Aorta (tissue), 5 donors: ENCODE results near the gene ZC3H12A. TPM values are rescaled to one million over a fixed set of nuclear protein-coding genes. Genes with fewer than 3 reads are reported as not detected.

Source experiments
- ATAC-seq: fragments of 200-7000 bp; cut with Tn5 transposase; one replicate; pipeline ENCODE4 v1.9.1; 2022; ENCODE audit warnings: moderate library complexity; ENCODE audit not compliant: low FRiP score
- DNase-seq, 2 donors: peaks; one replicate each; pipeline ENCODE4 v3.0.0-alpha.2; 2020
- H3K27ac ChIP-seq, 2 donors: one replicate each; pipeline ENCODE4 v1.5.1; 2013; ENCODE audit warnings: low read length in 2 of 2, mild to moderate bottlenecking in 2 of 2, moderate library complexity in 2 of 2, control low read depth in 1 of 2, inconsistent platforms in 1 of 2, low read depth in 1 of 2
- H3K27me3 ChIP-seq, 2 donors: one replicate each; pipeline ENCODE4 v1.6.1; 2013; ENCODE audit warnings: control low read depth in 1 of 2, low read length in 1 of 2, mild to moderate bottlenecking in 1 of 2, moderate library complexity in 1 of 2; ENCODE audit not compliant: insufficient read depth in 2 of 2, control insufficient read depth in 1 of 2
- H3K36me3 ChIP-seq, 2 donors: one replicate each; pipeline ENCODE4 v1.6.1; 2013; ENCODE audit warnings: control low read depth in 1 of 2, low read length in 1 of 2, mild to moderate bottlenecking in 1 of 2; ENCODE audit not compliant: insufficient read depth in 2 of 2, control insufficient read depth in 1 of 2
- H3K4me1 ChIP-seq, 2 donors: one replicate each; pipeline ENCODE4 v1.6.1; 2013; ENCODE audit warnings: low read length in 2 of 2, control low read depth in 1 of 2, mild to moderate bottlenecking in 1 of 2, moderate library complexity in 1 of 2; ENCODE audit not compliant: insufficient read depth in 2 of 2, control insufficient read depth in 1 of 2
- H3K4me3 ChIP-seq, 2 donors: one replicate each; pipeline ENCODE4 v1.5.1; 2013; ENCODE audit warnings: low read length in 2 of 2, control low read depth in 1 of 2, mild to moderate bottlenecking in 1 of 2
- H3K9me3 ChIP-seq: one replicate; pipeline ENCODE4 v1.6.1; 2013; ENCODE audit warnings: mild to moderate bottlenecking, low read length; ENCODE audit not compliant: control insufficient read depth
- WGBS, 2 donors: extraction: QIAGEN DNeasy Blood & Tissue Kit; methylation state at CpG; one replicate each; pipeline ENCODE4 v1.1.7; 2013; 5-methylcytosine and 5-hydroxymethylcytosine counted together
- intact Hi-C, 2 donors: fragments of 100-400 bp; cut with DNase I; formaldehyde crosslinking; loops; one replicate each; pipeline versions ENCODE4 v1.14.2 to v1.15.0; 2022
- polyA plus RNA-seq, 2 donors: library from polyadenylated mRNA; stranded (reverse); fragments of 200-250 nt; gene quantifications; one replicate each; pipeline ENCODE4 v1.2.3, GENCODE V29; 2013
- total RNA-seq, 2 donors: library from RNA; stranded (reverse); fragmentation: NEBNext Ultra II Directional; extraction: Animal tissue kit (Norgen Biotek cat#: 25700); gene quantifications; one replicate each; pipeline ENCODE4 v1.2.1, GENCODE V29; 2021
- donor health status: healthy with polysubstance abuse.
- donor health status: Bipolar disorder and iron deficiency.
- donor health status: DM: no; HTN: no; CAD: no.
- donor health status: DM: no; HTN: no; CAD: no.
- donor health status: DM: yes; HTN: yes; CAD: no.

ZC3H12A gene
- total and polyA plus RNA-seq, 4 donors: 3.8 to 26.5 (median 11.6) TPM

DNA sequence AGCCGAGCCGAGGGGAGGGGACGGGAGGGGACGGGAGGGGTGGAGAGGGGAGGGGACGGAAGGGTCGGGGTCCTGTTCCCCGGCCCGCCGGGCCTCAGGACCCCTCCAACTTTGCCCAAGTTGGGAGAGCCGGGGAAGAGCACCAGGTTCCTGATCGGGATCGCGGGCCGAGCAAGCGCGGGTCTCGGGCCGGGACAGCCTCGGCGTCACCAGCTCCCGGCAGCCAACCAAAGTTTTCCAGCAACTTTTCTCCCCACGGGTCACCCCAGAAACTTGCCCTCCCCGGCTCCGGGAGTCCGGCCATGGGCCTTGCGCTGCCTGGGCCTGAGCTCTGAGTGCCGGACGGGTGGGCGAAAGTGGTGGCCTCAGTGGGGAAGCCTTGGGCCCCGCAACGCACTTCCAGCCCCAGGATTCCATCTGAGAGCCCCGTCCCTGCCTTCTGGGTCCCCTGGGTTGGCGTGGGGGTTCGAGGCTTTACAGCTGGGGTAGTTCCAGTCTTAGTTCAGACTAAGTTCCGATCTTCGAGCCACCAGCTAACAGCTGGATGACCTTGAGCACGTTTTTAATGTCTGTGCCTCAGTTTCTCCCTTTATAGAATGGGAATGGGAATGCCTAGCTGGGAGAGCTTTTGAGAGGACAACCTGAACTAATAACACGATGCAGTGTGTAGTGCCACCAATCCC lies 458 bp downstream of the ZC3H12A start:
- WGBS, 2 donors: 1 to 2% methylated on average over 28 to 38 of the region's 38 CpGs
- Histone ChIP-seq H3K4me1 (no peaks in the 10 kb centered on the region), H3K27ac (peak overlapping the region; percentile 76), H3K27me3 (no peaks in the 10 kb centered on the region), H3K4me3 (peak overlapping the region; percentile 33 to 61), H3K9me3 (no peaks in the 10 kb centered on the region), H3K36me3 (no peaks in the 10 kb centered on the region)
- ATAC-seq (no peak), DNase-seq (peak in 1 of 2 donors; percentile 66)
- intact Hi-C loops: loop anchor here in 1 of 2 donors (10.0 kb wide), 2 partner anchors 80 to 520 kb away; partner anchors contain the start of genes DNALI1, SF3A3 and SNIP1

DNA sequence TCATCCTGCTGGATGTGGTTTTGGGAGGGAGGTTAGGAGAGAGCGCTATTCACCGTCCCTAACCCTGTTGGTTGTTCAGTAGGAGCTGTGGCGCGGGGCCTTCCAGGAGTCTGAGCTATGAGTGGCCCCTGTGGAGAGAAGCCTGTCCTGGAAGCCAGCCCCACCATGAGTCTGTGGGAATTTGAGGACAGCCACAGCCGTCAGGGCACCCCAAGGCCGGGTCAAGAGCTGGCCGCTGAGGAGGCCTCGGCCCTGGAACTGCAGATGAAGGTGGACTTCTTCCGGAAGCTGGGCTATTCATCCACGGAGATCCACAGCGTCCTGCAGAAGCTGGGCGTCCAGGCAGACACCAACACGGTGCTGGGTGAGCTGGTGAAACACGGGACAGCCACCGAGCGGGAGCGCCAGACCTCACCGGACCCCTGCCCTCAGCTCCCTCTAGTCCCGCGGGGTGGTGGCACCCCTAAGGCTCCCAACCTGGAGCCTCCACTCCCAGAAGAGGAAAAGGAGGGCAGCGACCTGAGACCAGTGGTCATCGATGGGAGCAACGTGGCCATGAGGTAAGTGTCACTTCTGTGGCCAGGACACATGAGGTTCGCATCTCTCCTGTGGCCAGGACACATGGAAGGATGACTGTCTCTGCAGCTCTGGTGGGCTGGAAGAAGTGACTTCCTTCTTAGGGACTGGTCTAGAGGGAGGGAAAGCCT lies 1.2 kb downstream of the ZC3H12A start:
- Histone ChIP-seq H3K27ac (peak overlapping the region; percentile 76), H3K4me1 (peaks cover 0 to 2% of the 10 kb centered on the region in 2 donors), H3K36me3 (peaks cover 0 to 2% of the 10 kb centered on the region in 2 donors), H3K27me3 (no peaks in the 10 kb centered on the region), H3K4me3 (peak overlapping the region; percentile 33 to 61), H3K9me3 (no peaks in the 10 kb centered on the region)
- DNase-seq (no peak), ATAC-seq (no peak)
- intact Hi-C loops: loop anchor here in 1 of 2 donors (10.0 kb wide), 2 partner anchors 79 to 519 kb away; partner anchors contain the start of genes DNALI1, SF3A3 and SNIP1
- 74 to 76% methylated on average over 24 of the region's 24 CpGs for WGBS, 2 donors

DNA sequence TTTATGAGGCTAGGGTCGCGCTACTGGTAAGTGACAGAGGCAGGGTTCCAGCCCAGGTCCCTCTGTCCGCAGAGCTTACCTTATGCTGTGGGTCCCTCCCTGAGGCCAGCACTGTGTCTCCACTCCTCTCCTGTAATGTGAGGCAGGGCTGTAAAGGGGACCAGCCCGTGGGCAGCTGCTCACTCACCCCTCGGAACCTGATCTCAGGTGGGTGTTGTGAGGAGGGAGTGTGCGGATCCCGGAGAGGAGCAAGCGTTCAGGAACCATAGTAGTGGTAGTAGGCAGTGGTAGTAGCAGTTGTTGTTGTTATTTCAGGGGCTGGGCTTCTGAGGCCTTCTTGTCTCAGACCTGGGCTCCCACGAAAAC lies 1.7 kb downstream of the ZC3H12A start:
- Histone ChIP-seq H3K27ac (peak overlapping the region in 1 of 2 donors; percentile 76), H3K27me3 (no peaks in the 10 kb centered on the region), H3K9me3 (no peaks in the 10 kb centered on the region), H3K4me3 (peak overlapping the region in 1 of 2 donors; percentile 33), H3K4me1 (peaks cover 0 to 2% of the 10 kb centered on the region in 2 donors), H3K36me3 (peaks cover 0 to 3% of the 10 kb centered on the region in 2 donors)
- WGBS, 2 donors: 43 to 50% methylated on average over 9 of the region's 9 CpGs
- intact Hi-C loops: loop anchor here in 1 of 2 donors (10.0 kb wide), 2 partner anchors 79 to 519 kb away; partner anchors contain the start of genes DNALI1, SF3A3 and SNIP1
- DNase-seq: no peak
- ATAC-seq: no peak

DNA sequence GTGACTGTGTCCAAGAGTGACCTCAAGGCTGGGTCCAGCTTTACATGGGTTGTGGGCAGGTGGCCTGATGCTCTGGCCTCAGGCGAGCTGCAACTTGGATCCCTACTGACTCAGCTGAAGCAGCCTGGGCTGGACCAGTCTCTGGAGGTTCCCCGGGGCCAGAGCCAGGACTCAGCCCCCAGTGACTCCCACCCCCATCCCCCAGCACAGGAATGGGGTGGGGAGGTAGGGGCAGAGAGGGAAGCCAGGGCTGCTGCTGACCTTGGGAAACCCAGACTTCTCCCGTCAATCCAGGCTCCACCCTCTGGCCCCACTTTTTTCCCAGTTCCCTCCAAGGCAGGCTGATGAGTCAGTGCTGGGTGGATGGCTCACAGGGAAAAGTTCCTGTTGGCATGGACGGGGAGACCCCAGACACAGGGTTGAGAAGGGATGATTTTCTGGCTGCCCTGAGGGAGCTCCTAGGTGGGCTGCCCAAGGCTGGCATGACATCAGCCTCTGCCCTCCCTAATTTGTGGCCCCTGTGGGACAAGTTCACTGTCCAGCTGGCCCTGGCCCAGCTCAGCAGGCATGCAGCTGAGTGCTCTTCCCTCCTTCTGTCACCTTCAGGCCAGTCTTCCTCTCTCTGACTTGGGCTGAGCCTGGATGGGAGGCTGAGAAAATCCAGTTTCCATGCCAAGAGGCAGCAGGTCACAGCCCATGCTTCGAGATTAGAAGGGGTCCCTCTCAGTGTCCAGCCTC lies 2.2 kb downstream of the ZC3H12A start:
- peaks cover 0 to 2% of the 10 kb centered on the region in 2 donors for H3K4me1 ChIP-seq
- intact Hi-C loops: loop anchor here in 1 of 2 donors (10.0 kb wide), 2 partner anchors 78 to 518 kb away; partner anchors contain the start of genes DNALI1, SF3A3 and SNIP1
- H3K36me3 ChIP-seq: peaks cover 0 to 7% of the 10 kb centered on the region in 2 donors
- H3K27me3 ChIP-seq: no peaks in the 10 kb centered on the region
- 0 to 1% methylated on average over 5 of the region's 5 CpGs for WGBS, 2 donors
- ATAC-seq: peak; percentile 70
- DNase-seq: peak; percentile 89 to 91
- peak overlapping the region; percentile 17 to 76 for H3K27ac ChIP-seq
- H3K4me3 ChIP-seq: peak overlapping the region in 1 of 2 donors; percentile 33
- H3K9me3 ChIP-seq: no peaks in the 10 kb centered on the region

DNA sequence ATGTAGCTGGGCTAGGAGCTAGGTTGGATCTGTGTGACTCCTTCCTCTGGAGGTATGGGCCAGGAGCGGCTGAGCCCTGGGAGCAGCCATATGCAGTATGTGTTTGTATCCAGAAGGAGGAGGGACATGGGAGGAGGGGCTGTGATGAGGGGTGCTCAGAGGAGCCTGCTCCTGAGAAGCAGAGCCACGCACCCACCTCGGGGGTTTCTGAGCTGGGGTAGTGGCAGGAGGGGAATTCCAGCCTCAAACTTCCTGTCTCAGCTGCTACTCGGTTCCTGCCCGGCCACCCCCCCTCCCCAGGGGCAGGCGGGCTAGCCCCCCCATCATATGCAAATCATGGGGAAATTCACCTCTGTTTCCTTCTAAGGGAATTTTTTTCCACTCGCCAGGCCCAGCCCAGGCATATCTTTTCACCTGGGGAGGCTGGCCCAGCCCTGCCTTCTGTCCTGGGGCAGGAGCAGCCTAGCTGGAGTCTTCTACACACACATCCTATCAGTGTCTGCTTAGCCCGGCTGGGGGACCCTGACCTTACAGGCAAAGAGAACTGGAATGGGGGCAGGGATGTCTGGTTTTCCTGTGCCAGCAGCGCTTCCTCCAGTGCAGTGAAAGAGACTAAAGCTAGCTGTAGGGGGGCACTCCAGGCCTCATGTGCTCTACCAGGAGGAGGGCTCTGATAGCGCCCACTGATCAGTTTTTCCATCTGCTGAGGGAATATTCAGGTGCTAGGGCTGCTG lies 3.0 kb downstream of the ZC3H12A start:
- intact Hi-C loops: loop anchor here in 1 of 2 donors (10.0 kb wide), 2 partner anchors 77 to 517 kb away; partner anchors contain the start of genes DNALI1, SF3A3 and SNIP1
- DNase-seq (peak in 1 of 2 donors; percentile 76), ATAC-seq (no peak)
- H3K4me1 ChIP-seq: peaks cover 0 to 2% of the 10 kb centered on the region in 2 donors
- H3K27ac ChIP-seq: peak overlapping the region; percentile 17 to 76
- WGBS, 2 donors: 20% methylated on average over 10 of the region's 10 CpGs
- H3K4me3 ChIP-seq: no peak overlapping the region
- H3K9me3 ChIP-seq: no peaks in the 10 kb centered on the region
- no peaks in the 10 kb centered on the region for H3K27me3 ChIP-seq
- H3K36me3 ChIP-seq: peaks cover 0 to 7% of the 10 kb centered on the region in 2 donors

DNA sequence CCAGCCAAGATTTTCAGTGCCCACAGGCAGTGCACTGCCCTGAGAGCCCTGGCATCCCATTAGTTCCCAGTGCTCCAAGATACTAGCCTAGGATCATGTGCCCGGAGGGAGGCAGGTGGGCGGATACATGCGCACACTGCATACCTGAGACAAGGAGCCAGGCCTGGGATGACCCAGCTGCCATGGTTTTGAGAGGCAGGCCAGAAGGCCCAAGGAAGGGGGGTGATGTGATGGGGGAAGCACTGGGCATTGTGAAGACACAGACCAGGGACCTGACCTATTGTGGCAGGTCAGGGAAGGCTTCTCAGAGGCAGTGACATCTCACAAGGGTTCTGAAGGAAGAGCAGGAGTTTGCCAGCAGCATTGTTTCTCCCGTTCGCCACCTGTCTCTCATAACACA lies 3.6 kb downstream of the ZC3H12A start:
- no peak for DNase-seq

DNA sequence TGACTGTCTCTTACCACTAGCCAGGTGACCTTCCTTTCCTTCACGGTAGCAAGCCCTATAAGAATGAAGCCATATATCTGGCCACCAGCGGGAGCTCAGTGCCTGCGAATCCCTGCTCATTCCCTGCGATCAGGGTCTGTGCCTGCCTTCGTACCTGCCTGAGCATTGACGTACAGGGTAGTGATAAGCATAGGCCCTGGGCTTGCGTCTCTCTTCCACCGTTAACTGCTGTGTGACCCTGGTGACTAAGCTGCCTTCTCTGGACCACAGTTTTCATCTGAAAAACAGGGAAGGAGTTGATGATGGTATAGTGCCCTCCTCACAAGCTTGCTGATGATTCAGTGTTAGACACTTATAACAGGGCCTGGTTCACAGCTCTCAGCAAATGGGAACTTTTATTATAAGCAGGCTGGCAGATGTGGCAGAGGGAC lies 4.1 kb downstream of the ZC3H12A start:
- 83 to 85% methylated on average over 8 of the region's 8 CpGs for WGBS, 2 donors
- Histone ChIP-seq H3K4me1 (peaks cover 0 to 2% of the 10 kb centered on the region in 2 donors), H3K4me3 (no peak overlapping the region), H3K9me3 (no peaks in the 10 kb centered on the region), H3K27ac (peak overlapping the region in 1 of 2 donors; percentile 76), H3K36me3 (peaks cover 0 to 8% of the 10 kb centered on the region in 2 donors), H3K27me3 (no peaks in the 10 kb centered on the region)
- ATAC-seq (no peak), DNase-seq (no peak)
- intact Hi-C loops: loop anchor here in 1 of 2 donors (10.0 kb wide), 2 partner anchors 76 to 516 kb away; partner anchors contain the start of genes DNALI1, SF3A3 and SNIP1

More for the DNA sequence above, 3.6 kb downstream of the ZC3H12A start:
- intact Hi-C loops: loop anchor here in 1 of 2 donors (10.0 kb wide), 2 partner anchors 77 to 517 kb away; partner anchors contain the start of genes DNALI1, SF3A3 and SNIP1
- WGBS, 2 donors: 73 to 84% methylated on average over 5 of the region's 5 CpGs
- peaks cover 0 to 8% of the 10 kb centered on the region in 2 donors for H3K36me3 ChIP-seq
- no peak for ATAC-seq
- no peak overlapping the region for H3K4me3 ChIP-seq
- H3K27me3 ChIP-seq: no peaks in the 10 kb centered on the region
- peaks cover 0 to 2% of the 10 kb centered on the region in 2 donors for H3K4me1 ChIP-seq
- no peaks in the 10 kb centered on the region for H3K9me3 ChIP-seq
- peak overlapping the region in 1 of 2 donors; percentile 76 for H3K27ac ChIP-seq
